Brain microvascular endothelial cell (primary cell): ENCODE measurements around the gene LIPC.

Experiments
- DNase-seq: peaks from one replicate; pipeline ENCODE4 v3.0.0-alpha.2; 2020
- H3K27ac ChIP-seq: fragments of 250-450 bp; sonication (Bioruptor Pico); 2 replicates; pipeline ENCODE4 v1.5.1; 2020; ENCODE audit warnings: mild to moderate bottlenecking, moderate library complexity
- H3K27me3 ChIP-seq: fragments of 250-450 bp; sonication (Bioruptor Pico); replicated peaks from 2 replicates; pipeline ENCODE4 v1.5.1; 2020; ENCODE audit warnings: mild to moderate bottlenecking
- H3K36me3 ChIP-seq: fragments of 250-450 bp; sonication (Bioruptor Pico); replicated peaks from 2 replicates; pipeline ENCODE4 v1.5.1; 2020; ENCODE audit warnings: mild to moderate bottlenecking
- H3K4me3 ChIP-seq: 2 replicates; pipeline ENCODE4 v1.5.1; 2011; ENCODE audit warnings: low read depth, mild to moderate bottlenecking, control low read depth, low read length, moderate library complexity
- CTCF ChIP-seq: IDR thresholded peaks from 2 replicates; pipeline ENCODE4 v1.5.1; 2011; ENCODE audit warnings: low read depth, mild to moderate bottlenecking, moderate library complexity, low read length, control low read depth, inconsistent platforms; ENCODE audit errors: missing control alignments
- in situ Hi-C: cut with HindIII; loops from 2 replicates; pipeline ENCODE4 v1.10.0; 2017; ENCODE audit warnings: low sequenced_read_pairs, low pct_ligation_motif_present

Gene LIPC

GRCh38 chr15:58555162-58556027 is 123.6 kb downstream of the LIPC start:
- Histone ChIP-seq H3K27me3 (no peaks in the 10 kb centered on the region), H3K36me3 (no peaks in the 10 kb centered on the region), H3K27ac (no peak overlapping the region), H3K4me3 (no peak overlapping the region)
- TF ChIP-seq CTCF = peak; percentile 21
- in situ Hi-C loops = no loop called here
- DNase-seq = no peak

GRCh38 chr15:58556028-58556361 is 124.2 kb downstream of the LIPC start:
- no peaks in the 10 kb centered on the region for H3K36me3 ChIP-seq
- no peak overlapping the region for H3K4me3 ChIP-seq
- no peak for TF ChIP-seq CTCF
- in situ Hi-C loops = no loop called here
- no peak overlapping the region for H3K27ac ChIP-seq
- no peaks in the 10 kb centered on the region for H3K27me3 ChIP-seq
- DNase-seq = no peak

- TF ChIP-seq CTCF = no peak
- no peak overlapping the region for H3K4me3 ChIP-seq
- H3K36me3 ChIP-seq = no peaks in the 10 kb centered on the region
- no peaks in the 10 kb centered on the region for H3K27me3 ChIP-seq
- in situ Hi-C loops = no loop called here
- no peak overlapping the region for H3K27ac ChIP-seq
- no peak for DNase-seq
Observed at GRCh38 chr15:58556541-58556940, 124.8 kb downstream of the LIPC start.

GRCh38 chr15:58558777-58559176 is 127.0 kb downstream of the LIPC start:
- TF ChIP-seq CTCF = no peak
- no peak for DNase-seq
- H3K27me3 ChIP-seq = no peaks in the 10 kb centered on the region
- in situ Hi-C loops = no loop called here
- H3K36me3 ChIP-seq = no peaks in the 10 kb centered on the region
- no peak overlapping the region for H3K27ac ChIP-seq
- H3K4me3 ChIP-seq = no peak overlapping the region

- Histone ChIP-seq H3K4me3 (no peak overlapping the region), H3K27me3 (no peaks in the 10 kb centered on the region), H3K36me3 (no peaks in the 10 kb centered on the region), H3K27ac (no peak overlapping the region)
- DNase-seq = no peak
- in situ Hi-C loops = no loop called here
- TF ChIP-seq CTCF = no peak
Observed at GRCh38 chr15:58559904-58560588, 128.3 kb downstream of the LIPC start.
